ENCODE measurements around the gene PTPRR.

DNA sequence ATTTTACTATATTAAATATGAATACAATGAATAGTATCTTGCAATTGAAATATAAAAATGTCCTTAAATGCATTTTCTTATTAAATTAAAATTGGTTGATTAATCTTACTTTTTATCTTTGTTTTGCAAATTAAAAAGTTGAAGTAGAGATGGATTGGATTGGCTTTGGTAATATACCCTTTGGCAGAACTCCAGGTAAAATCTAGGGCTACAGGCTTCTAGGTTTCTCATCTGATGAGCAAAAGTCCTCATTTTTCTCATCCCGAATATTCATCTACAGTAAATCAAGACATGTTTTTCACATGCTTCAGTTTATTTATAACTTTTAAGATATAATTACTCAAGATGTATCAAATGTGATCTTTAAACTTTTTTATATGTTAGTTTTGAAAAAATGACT lies 2.2 kb downstream of the PTPRR start:
- TF ChIP-seq POLR2A (IDR thresholded peaks at IDR 0.05; ENCODE audit: low read depth, low read length): no peak
- no peak for TF ChIP-seq PAX8 (IDR thresholded peaks at IDR 0.05)
